Neural cell (in vitro differentiated cells): ENCODE measurements around the gene EXOC4.

Experiments used
- CTCF ChIP-seq: fragments of 450-650 bp; IDR thresholded peaks from 2 replicates; pipeline ENCODE4 v1.5.1; 2014; ENCODE audit warnings: antibody characterized with exemption, mild to moderate bottlenecking, moderate library complexity; ENCODE audit not compliant: poor library complexity, severe bottlenecking
- EP300 ChIP-seq: fragments of 450-650 bp; conservative IDR thresholded peaks from 2 replicates; pipeline ENCODE4 v1.6.1; 2014; ENCODE audit warnings: antibody characterized with exemption, mild to moderate bottlenecking, moderate library complexity; ENCODE audit not compliant: poor library complexity, severe bottlenecking
- EZH2 ChIP-seq: fragments of 200-600, 300-800 bp; shearing (Covaris generic), sonication (generic); IDR thresholded peaks from 2 replicates; pipeline ENCODE4 v1.6.1; 2014; ENCODE audit warnings: antibody characterized with exemption, low read length, borderline replicate concordance, mild to moderate bottlenecking; ENCODE audit not compliant: insufficient read depth, poor library complexity, severe bottlenecking
- MXI1 ChIP-seq: fragments of 450-650 bp; conservative IDR thresholded peaks from 2 replicates; pipeline ENCODE4 v1.6.1; 2014; ENCODE audit warnings: antibody characterized with exemption, mild to moderate bottlenecking; ENCODE audit not compliant: poor library complexity, severe bottlenecking
- POLR2AphosphoS5 ChIP-seq: IDR thresholded peaks from 2 replicates; pipeline ENCODE4 v1.6.1; 2012
- RAD21 ChIP-seq: fragments of 450-650 bp; conservative IDR thresholded peaks from 2 replicates; pipeline ENCODE4 v1.6.1; 2014; ENCODE audit warnings: antibody characterized with exemption, mild to moderate bottlenecking, moderate library complexity
- REST ChIP-seq: IDR thresholded peaks from 2 replicates; pipeline ENCODE4 v1.6.1; 2012; ENCODE audit warnings: borderline replicate concordance
- SMC3 ChIP-seq: fragments of 450-650 bp; conservative IDR thresholded peaks from 2 replicates; pipeline ENCODE4 v1.6.1; 2014; ENCODE audit warnings: antibody characterized with exemption, mild to moderate bottlenecking, moderate library complexity; ENCODE audit not compliant: poor library complexity
- TAF1 ChIP-seq: IDR thresholded peaks from 2 replicates; pipeline ENCODE4 v1.6.1; 2012; ENCODE audit warnings: low read depth

GRCh38 chr7:133367561-133367960 lies 114.7 kb downstream of the EXOC4 start:
- TF ChIP-seq CTCF (no peak), EZH2 (no peak), POLR2AphosphoS5 (no peak), REST (no peak), RAD21 (no peak), EP300 (no peak), MXI1 (no peak), TAF1 (no peak), SMC3 (no peak)
